ENCODE measurements around the gene DLG1. TPM values are rescaled to one million over a fixed set of nuclear protein-coding genes. Genes with fewer than 3 reads are reported as not detected.

DLG1 gene
- total RNA-seq, 6 donors from 2014 or later: 49.3 to 102 (median 63.2) TPM

GRCh38 chr3:197002701-197003454 is 295.5 kb downstream of the DLG1 start:
- TF ChIP-seq POLR2AphosphoS5 (IDR thresholded peaks at IDR 0.05): no peak
- TF ChIP-seq POLR2A (IDR thresholded peaks at IDR 0.05): no peak
- TF ChIP-seq, protein P1, sequence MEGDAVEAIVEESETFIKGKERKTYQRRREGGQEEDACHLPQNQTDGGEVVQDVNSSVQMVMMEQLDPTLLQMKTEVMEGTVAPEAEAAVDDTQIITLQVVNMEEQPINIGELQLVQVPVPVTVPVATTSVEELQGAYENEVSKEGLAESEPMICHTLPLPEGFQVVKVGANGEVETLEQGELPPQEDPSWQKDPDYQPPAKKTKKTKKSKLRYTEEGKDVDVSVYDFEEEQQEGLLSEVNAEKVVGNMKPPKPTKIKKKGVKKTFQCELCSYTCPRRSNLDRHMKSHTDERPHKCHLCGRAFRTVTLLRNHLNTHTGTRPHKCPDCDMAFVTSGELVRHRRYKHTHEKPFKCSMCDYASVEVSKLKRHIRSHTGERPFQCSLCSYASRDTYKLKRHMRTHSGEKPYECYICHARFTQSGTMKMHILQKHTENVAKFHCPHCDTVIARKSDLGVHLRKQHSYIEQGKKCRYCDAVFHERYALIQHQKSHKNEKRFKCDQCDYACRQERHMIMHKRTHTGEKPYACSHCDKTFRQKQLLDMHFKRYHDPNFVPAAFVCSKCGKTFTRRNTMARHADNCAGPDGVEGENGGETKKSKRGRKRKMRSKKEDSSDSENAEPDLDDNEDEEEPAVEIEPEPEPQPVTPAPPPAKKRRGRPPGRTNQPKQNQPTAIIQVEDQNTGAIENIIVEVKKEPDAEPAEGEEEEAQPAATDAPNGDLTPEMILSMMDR (IDR thresholded peaks at IDR 0.05): peak; percentile 89 to 97 (median 95)
- TF ChIP-seq EP300 (IDR thresholded peaks at IDR 0.05): no peak
- 2% methylated on average over 9 of the region's 113 CpGs; no CpG with 5 or more reads in 1 of the 2 donors for WGBS, 2 donors
- Histone ChIP-seq H3K27ac (peak overlapping the region; percentile 70 to 84 (median 78)), H3K9me3 (no peaks in the 10 kb centered on the region), H3K27me3 (no peaks in the 10 kb centered on the region), H3K36me3 (no peaks in the 10 kb centered on the region), H3K4me1 (peaks cover 5 to 23% (median 10%) of the 10 kb centered on the region in 4 donors), H3K4me3 (peak overlapping the region; percentile 53 to 70 (median 68))
- DNase-seq (peak; percentile 87 to 97), ATAC-seq (ENCODE audit: low FRiP score in 2 of 2) (peak; percentile 80 to 92)

GRCh38 chr3:197001972-197002700 is 296.3 kb downstream of the DLG1 start:
- H3K9me3 ChIP-seq: no peaks in the 10 kb centered on the region
- 29 to 30% methylated on average over 16 to 35 of the region's 55 CpGs for WGBS, 2 donors
- ATAC-seq (ENCODE audit: low FRiP score in 2 of 2): peak in 1 of 2 donors; percentile 38
- no peak for TF ChIP-seq POLR2A (IDR thresholded peaks at IDR 0.05)
- TF ChIP-seq, protein P1 (IDR thresholded peaks at IDR 0.05): no peak
- TF ChIP-seq POLR2AphosphoS5 (IDR thresholded peaks at IDR 0.05): no peak
- no peak for TF ChIP-seq EP300 (IDR thresholded peaks at IDR 0.05)
- peak overlapping the region; percentile 53 to 70 (median 68) for H3K4me3 ChIP-seq
- peak in 1 of 2 donors; percentile 89 for DNase-seq
- H3K4me1 ChIP-seq: peaks cover 5 to 23% (median 10%) of the 10 kb centered on the region in 4 donors
- peak overlapping the region; percentile 70 to 84 (median 78) for H3K27ac ChIP-seq
- H3K36me3 ChIP-seq: no peaks in the 10 kb centered on the region
- H3K27me3 ChIP-seq: no peaks in the 10 kb centered on the region

- DNase-seq (no peak), ATAC-seq (ENCODE audit: low FRiP score in 2 of 2) (no peak)
- Histone ChIP-seq H3K27ac (peak overlapping the region in 3 of 4 donors; percentile 70 to 84 (median 81)), H3K4me1 (peaks cover 5 to 23% (median 10%) of the 10 kb centered on the region in 4 donors), H3K9me3 (no peaks in the 10 kb centered on the region), H3K27me3 (no peaks in the 10 kb centered on the region), H3K36me3 (no peaks in the 10 kb centered on the region), H3K4me3 (peak overlapping the region in 2 of 4 donors; percentile 67 to 70)
- TF ChIP-seq EP300 (IDR thresholded peaks at IDR 0.05) (no peak), POLR2A (IDR thresholded peaks at IDR 0.05) (no peak), POLR2AphosphoS5 (IDR thresholded peaks at IDR 0.05) (no peak)
- TF ChIP-seq, protein P1 (IDR thresholded peaks at IDR 0.05): no peak
- whole genome bisulfite sequencing, 2 donors: 91 to 94% methylated on average over 19 to 20 of the region's 20 CpGs
These were observed 297.1 kb downstream of the DLG1 start for GRCh38 chr3:197001106-197001971.

DNA sequence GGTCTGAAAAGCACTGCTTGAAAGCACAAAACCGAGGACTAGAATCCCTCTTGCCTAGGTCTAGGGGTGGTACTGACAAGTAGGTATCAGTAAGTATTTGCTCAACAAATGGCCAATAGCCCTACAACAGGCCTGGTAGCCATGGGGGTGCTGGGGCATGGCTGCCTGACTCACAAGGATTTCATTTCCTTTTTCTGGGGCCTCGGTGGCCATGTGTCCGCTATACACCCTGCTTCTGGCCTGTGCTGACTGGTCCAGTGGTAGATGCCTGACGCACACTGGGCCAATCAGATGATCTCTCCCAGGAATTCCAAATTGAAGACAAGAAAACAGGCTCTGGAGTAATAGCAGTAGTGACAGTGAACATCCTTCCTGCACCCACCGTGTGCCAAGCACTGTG is 298.2 kb downstream of the DLG1 start:
- no peak for ATAC-seq (ENCODE audit: low FRiP score in 2 of 2)
- Histone ChIP-seq H3K36me3 (no peaks in the 10 kb centered on the region), H3K27ac (no peak overlapping the region), H3K4me1 (peaks cover 5 to 23% (median 10%) of the 10 kb centered on the region in 4 donors), H3K4me3 (no peak overlapping the region), H3K27me3 (no peaks in the 10 kb centered on the region), H3K9me3 (no peaks in the 10 kb centered on the region)
- DNase-seq: no peak
- no peak for TF ChIP-seq POLR2AphosphoS5 (IDR thresholded peaks at IDR 0.05)
- TF ChIP-seq, protein P1 (IDR thresholded peaks at IDR 0.05): no peak
- WGBS, 2 donors: 83 to 93% methylated on average over 3 to 5 of the region's 5 CpGs
